Parietal lobe (tissue), 2 donors: ENCODE measurements around the gene DHFR. TPM values are rescaled to one million over a fixed set of nuclear protein-coding genes. Genes with fewer than 3 reads are reported as not detected.

Source experiments
- small RNA-seq: library from RNA; depleted of rRNA; stranded (forward); fragments of <200 nt; gene quantifications from one replicate; pipeline ENCODE3, GENCODE V24; 2014; ENCODE audit warnings: low replicate concordance
- total RNA-seq: library from RNA; depleted of rRNA; stranded (reverse); fragments of >200 nt; gene quantifications from one replicate; pipeline ENCODE4 v1.2.3, GENCODE V29; 2014

DHFR gene
- 20.7 TPM for total RNA-seq

GRCh38 chr5:80654391-80655230 lies at the start of gene DHFR, which contains the start of gene MSH3:
Gene DHFR, minus strand, starts transcription at chr5:80654983. Its CDS starts 494 bp downstream, at chr5:80654489.
Gene MSH3, plus strand, starts transcription at chr5:80654652. Its CDS starts 76 bp downstream, at chr5:80654728.

Small RNA genes within 50 kb of the gene (small RNA-seq; reads per million reads assigned to genes)
- gene DBIP2: not detected
- not detected for gene MTRNR2L2

Other genes with a start within 250 kb of the DHFR start
- 93.3 TPM for gene ZFYVE16, start 246.9 kb downstream of the DHFR start, total RNA-seq
- gene FAM151B, start 166.9 kb downstream of the DHFR start, total RNA-seq: 22.2 TPM
- 0.31 TPM for gene ANKRD34B, start 84.7 kb downstream of the DHFR start, total RNA-seq
- gene MSH3, start 331 bp downstream of the DHFR start, total RNA-seq: 36.3 TPM